HG03108 (cell line): Measurements from ENCODE around the gene MERTK.
"Not testable (repeated sequence)": the region's sequence is repeated elsewhere in the genome, so short reads cannot be mapped to it uniquely, and the experiment has no call there.

Experiments
- ATAC-seq: cut with Tn5 transposase; IDR thresholded peaks from one replicate; pipeline ENCODE4 v1.9.1; 2021; ENCODE audit warnings: moderate library complexity; ENCODE audit not compliant: unreplicated experiment

MERTK gene

DNA sequence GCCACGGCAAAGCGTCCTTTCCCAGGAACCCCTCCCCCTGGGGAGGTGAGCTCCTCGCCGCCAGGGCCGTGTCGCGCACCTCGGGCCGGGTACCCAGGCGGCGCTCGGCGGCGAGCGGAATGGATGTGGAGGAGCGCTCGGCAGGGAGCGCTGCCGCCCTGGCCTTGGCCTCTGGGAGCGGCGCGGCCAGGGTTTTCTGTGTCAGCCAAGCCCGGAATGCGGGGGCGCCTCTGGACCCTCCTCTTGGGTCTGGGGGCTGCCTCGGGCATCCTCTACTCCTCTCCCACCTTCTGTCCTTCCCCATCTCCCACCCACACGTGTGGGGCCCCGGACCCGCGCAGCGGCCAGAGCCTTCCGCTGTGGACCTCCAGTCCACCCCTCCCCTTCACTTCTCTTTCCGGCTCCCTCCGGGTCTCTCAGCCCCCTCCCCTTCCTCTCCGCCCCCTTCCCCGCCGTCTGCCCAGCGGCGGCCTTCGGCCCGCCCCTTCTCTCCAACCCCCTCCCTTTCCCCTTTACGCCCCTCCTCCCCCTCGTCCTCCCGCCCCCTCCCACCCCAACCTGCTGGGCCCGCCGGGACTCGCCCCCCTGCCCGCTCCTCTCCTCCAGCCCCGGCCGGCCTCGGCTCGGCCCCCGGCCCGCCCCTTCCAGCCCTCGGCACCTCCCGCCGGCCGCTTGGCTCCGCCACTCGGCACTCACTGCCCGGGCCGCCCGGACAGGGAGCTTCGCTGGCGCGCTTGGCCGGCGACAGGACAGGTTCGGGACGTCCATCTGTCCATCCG lies at the start of gene MERTK:
Gene MERTK, plus strand, starts transcription at position 684 of the 779 bp plus-strand sequence. CDS start 129 bp downstream, outside the sequence.
- ATAC-seq, result peak; percentile 58

DNA sequence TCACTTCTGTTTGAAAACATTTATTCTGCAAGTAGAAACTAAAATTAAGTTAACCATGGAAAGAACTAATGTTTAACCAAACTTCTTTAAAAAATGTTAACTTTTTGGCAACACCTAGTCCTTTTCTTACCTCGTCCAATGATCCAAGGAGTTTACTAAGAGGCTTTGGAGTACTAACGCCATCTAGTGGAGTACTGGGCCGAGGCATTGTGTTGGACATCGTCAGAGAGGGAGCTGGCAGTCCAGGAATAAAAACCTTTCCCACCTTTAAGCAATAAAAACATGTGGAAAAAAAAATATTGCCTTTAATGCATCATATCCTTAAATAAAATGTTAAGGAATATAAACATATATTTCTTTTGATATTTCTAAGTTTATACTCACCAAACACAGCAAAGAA lies 47.8 kb upstream of the MERTK start:
- not testable (repeated sequence) for ATAC-seq

DNA sequence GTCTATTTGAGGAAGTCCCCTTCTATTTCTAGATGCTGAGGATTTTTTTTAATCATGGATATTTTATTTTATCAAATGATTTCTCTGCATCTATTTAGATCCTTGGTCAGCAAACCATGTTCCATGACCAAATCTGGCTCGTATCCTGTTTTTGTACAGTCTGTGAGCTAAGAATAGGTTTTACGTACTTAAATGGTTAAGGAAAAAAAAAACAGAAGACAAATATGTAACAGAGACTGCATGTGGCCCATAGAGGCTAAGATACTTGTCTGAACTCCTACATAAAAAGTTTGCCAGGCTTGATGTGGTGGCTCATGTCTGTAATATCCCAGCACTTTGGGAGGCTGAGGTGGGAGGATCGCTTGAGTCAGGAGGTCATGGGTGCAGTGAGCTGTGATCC lies 45.9 kb upstream of the MERTK start:
- not testable (repeated sequence) for ATAC-seq

DNA sequence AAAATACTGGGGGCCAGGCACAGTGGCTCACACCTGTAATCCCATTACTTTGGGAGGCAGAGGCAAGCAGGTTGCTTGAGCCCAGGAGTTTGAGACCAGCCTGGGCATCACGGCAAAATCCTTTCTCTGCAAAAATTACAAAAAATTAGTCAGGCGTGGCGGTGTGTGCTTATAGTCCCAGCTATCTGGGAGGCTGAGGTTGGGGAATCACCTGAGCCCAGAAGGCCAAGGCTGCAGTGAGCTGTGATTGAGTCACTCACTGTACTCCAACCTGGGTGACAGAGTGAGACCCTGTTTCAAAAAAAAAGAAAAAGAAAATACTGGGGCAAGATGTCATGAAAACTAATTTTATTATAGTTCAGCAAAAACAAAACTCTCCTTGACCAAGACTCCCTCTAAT lies 38.4 kb upstream of the MERTK start:
- not testable (repeated sequence) for ATAC-seq

DNA sequence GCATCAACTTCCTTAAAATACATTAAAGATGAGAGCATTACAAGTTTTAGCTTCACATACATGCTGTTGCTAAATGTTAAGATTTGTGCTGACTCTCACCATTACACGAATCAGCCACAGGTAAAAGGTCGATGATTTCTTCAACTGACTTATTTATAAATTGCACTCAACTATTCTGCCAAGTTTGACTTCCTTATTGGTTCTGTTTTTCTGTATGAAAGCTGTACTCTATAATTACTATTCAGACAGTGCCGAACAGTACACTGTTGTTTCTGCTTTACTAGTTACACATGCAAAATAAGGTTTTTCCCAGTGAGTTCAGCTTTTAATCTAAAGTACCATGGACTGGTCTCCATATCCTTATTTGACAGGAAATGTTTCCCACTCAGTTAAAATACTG lies 33.3 kb upstream of the MERTK start:
- ATAC-seq, result not testable (repeated sequence)

DNA sequence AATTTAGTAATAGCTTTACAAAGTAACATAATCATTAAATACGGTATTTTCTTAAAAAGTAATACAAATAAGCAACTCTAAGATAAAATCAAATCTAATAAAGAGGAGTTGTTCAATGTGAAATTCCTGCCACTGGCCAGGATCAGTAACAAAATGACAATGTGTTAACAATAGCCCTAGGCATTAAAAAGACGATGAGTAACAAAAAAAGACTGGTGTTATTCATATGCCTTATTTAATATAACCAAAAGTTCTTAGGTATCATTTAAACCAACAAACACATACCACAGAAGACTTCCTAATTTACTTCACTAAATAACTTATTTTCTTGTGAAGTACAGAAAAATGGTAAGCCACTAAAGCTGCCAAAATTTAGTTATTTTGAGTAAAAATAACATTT lies 25.6 kb upstream of the MERTK start:
- not testable (repeated sequence) for ATAC-seq

DNA sequence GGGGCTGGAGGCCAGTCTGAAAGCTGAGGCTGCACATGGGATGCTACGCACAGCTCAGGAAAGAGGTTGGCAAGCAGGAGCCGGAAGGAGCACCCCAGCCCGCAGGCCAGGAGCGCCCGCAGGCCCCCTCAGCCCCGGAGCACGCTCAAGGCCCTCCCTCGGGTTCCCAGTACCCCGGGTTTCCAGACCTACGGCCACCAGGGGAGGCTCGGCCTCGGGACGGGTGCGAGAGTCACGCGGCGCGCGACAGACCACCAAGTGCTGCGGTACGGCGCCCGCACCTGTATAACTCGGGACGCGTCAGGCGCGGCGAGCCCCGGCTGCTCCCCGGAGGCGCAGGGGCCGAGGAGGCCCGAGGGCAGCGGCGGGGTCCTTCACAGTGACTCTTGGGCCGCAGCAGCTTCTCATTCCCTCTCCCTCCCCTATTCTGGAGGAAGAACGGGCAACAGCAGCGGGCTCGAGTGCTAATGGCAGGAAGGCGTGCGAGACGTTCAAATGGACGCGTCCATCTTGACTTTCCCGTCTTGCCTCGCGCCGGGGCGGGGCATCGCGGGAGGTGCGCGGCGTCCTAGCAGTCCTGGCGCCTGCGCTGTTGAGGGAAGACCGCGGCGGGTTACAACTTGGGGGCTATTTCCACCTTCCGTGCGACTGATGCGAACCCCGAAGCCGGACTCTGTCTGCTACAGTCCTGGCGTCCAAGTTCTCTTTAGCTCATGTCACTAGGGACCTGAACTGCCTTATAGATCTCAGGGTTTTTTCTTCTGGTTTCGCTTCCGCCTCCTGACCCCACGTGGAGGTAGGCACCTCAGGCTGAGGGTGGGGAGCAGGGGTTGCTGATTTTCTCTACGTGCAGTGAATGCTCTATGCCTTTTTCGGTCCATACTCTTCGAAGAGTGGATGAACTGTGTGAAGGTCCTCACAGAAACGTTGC lies 14.5 kb upstream of the MERTK start, which contains the start of gene ANAPC1:
Gene ANAPC1, minus strand, starts transcription at position 533 of the 931 bp plus-strand sequence. CDS start 3,368 bp downstream, outside the sequence.
- peak; percentile 86 for ATAC-seq

DNA sequence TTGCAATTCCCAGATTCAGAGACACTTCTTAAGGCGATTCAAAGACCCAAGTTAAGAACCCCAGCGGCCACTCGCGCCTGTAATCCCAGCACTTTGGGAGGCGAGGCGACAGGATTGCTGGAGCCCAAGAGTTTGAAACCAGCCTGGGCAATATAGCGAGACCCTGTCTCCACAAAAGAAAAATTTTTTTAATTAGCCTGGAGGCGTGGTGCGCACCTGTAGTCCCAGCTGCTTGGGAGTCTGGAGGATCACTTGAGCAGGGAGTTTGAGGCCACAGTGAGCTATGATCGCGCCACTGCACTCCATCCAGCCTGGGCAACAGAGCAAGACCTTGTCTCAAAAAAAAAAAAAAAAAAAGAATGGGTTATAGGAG lies 13.8 kb upstream of the MERTK start:
- ATAC-seq, result no peak

DNA sequence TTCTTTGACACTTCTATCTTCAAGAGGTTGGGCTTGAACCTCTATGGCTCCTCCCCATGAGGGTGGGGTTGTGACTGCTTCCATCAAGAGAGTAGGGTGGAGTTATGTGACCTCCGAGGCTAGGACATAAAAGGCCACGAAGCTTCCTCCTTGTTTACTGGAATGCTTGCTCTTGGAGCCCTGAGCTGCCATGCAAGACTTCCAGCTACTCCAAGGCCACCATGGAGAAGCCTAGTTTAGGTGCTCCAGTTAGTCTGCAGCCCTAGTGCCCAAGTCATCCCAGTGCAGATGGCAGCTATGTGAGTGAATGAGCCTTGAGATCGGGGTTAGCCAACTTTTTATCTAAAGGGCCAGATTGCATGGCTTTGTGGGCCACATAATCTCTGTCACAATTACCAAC lies 2.4 kb upstream of the MERTK start:
- ATAC-seq, result no peak

DNA sequence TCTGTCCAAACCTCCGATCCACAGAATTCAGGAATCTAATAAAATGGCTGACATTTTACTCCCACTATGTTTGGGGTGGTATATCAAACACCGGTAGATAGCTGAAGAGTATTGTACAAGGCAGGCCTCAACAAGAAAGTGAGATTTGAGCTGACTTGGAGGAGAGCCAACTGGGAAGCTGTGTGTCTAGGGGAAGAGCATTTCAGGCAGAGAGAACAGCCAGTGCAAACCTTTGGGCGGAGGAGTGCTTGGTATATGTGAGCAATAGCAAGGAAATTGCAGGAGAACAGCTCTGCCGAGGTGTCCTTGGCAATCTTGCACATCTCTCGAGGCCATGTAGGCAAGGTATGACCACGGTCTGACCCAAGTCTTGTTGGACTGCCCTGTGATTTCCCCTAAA lies 1.8 kb upstream of the MERTK start:
- no peak for ATAC-seq

DNA sequence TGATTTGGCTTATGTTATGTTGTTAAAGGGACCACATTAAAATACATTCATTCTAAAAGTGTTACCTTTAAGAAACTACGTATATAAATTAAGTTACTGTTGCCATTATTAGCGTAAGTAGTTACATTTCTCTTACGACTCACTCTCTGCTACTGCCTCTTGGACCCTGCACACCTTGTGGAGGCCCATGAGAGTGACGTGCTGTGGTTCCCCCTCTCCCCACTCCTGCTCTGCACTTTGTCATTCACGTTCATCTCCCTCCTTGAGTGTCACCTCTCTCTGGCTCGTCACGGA lies 830 bp upstream of the MERTK start:
- peak; percentile 9 for ATAC-seq

DNA sequence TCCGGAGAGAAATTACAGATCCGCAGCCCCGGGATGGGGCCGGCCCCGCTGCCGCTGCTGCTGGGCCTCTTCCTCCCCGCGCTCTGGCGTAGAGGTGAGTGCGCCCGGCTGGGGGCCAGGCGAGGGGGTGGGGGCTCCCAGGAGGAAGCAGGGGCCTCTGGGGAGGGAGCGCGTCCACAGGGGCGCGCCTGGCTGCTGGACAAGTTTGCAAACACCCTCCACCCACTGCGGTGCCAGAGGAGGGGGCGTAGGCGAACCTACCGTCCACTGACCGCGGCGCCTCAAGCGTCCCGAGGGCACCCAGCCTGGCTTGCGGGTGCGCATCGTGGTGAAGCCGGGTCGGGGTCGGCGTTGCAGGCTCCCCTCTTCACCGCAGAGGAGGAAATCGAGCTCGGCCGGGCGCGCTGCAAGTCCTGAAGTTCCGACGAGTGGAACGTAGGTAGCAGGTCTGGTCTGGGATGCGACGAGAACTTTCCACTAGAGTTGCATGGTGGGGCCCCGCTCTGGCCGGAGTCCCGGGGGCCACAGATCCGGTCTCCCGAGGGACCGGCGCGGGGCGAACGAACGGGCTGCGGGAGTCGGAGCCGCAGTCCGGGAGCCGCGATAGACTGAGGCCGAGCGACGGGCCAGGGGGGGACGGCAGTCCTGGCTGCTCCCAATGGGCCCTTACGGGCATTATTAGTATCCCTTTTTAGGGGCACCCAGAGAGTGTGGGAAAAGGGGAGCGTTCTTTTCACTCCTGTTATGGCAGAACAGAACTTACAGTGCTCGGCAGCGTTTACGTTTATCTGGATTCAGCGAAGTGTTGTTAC lies 502 bp downstream of the MERTK start:
- no peak for ATAC-seq

DNA sequence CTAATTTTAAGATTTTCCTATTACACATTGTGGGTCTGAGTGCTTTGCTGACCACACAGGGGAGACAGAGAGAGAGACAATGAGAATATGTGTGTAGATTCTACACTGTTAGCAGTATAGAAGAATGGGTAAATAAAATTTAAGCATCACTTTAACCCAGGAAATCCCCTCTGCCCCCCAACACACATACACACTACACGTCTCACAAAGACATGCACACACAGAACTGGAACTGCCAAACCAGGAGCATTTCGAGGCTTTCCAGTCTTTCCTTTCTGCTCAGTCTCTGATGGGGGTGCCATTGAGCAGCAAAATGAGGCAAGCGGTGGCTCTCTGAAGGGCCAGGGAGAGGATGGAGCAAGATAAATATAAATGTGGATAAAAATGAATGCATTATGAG lies 2.5 kb downstream of the MERTK start:
- ATAC-seq, result no peak

DNA sequence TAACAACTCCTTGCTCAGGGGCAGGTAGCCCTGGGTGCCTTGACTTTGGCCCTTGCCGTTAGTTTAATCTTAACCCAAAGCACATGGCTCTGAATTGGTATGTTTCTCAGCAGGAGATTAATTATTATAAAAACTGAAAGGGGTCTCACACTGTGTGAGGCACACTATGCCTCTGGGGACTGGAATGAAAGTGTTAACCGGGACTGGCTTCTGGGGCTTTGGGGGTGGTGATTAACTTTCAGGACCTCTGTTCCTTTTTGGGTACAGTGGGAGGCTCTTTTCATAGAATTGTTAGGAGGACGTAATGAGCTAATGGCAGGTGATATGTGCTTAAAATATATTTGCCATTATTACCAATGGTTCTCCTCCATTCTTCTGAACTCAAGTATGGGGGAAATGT lies 5.1 kb downstream of the MERTK start:
- ATAC-seq, result no peak

DNA sequence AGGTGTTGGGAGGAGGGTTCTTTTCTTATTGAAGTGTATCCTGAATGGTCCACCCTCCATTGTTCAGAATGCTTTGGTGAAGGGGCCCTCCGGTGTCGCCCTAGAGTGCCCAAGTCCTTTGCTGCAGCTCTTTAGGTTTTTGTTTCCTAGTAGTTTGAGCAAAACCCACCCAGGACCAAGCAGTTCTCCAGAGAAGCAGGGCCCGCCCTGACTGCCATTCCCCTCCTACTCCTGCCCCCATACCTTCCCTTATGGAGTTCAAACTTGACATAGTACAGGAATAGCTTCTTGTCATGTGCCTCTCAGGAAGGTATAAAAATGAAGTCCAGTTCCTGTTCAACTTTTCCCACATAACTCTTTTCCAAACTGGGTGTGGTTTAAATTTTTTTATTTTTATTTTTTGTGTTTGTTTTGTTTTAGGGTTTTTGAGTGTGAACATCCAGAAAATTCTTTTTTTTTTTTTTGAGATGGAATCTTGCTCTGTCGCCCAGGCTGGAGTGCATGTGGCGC lies 5.6 kb downstream of the MERTK start:
- ATAC-seq, result no peak

DNA sequence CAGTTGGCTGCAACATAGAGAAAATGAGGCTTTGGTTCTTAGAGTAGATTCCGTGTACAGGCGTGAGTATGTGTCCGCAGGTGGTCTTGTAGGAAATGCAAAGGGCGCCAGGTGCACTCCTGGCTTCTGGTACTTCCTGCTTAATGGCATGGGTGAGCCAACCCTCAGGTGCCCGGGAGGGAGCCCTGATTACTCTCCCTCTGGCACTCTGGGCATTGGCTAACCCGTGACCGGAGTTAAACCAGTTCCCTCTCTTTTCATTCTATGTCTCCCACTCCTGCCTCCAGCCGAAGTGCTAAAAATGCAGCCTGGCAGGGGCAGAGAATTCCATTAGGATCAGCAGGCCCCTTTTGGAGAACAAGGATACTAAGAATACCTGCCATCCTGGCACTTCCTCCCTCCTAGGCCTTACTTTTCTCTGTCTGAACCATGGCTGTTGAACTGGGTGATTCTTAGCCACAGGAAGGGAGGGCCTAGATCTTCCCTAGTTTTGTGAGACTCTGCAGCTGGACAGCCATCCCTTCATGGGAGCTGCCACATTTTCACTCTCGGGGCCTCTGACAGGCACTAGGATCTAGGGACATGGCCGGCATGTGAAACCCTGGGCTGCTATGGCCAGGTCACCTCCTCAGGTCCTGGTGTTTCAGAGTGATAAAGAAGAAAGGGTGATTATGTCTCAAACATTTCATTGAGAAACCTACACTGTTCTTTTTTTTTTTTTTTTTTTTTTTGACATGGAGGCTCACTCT lies 6.5 kb downstream of the MERTK start:
- no peak for ATAC-seq

DNA sequence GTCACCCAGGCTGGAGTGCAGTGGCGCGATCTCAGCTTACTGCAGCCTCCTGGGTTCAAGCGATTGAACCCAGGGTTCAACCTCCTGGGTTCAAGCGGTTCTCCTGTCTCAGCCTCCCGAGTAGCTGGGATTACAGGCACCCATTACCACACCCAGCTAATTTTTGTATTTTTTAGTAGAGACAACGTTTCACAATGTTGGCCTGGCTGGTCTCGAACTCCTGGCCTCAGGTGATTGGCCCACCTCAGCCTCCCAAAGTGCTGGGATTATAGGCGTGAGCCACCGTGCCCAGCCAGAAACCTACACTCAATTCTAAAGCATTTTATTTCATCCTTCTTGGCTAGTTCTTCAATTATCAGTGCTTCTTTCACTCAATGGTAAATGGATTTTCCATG lies 7.1 kb downstream of the MERTK start:
- ATAC-seq, result not testable (repeated sequence)

DNA sequence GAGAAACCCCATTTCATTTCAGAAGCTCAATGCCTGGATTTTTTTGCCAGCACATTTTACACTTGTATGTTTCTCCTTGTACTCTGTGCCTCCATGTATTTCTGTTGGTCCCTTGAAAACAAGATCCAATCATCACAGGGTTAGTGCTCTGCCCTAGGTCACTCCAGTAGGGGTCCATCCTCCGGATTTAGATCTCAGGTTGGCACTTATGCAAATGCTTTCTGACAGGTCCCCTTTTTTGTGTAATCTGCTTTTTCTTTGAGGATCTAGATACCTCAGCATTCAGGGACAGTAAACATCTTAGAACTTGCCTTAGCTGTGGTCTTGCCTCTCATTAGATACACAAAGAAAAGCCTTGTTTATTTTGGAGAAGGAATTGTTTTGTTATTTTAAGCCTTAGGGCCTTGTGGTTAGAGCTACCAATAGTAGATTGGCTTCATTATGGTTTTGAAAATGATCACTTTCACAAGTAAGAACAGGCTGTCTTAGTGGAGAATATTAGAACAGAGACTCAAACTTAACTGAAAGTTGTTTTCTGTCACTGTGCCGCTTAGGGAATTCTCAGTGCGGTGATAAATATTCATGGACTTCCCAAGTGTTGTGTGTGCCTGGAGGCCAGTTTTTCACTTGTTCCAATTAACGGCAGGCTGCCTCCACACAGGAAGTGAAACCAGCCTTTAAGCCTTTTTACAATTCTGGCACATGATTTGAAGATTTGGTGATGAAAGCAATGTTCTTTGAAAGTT lies 7.8 kb downstream of the MERTK start:
- ATAC-seq, result no peak

DNA sequence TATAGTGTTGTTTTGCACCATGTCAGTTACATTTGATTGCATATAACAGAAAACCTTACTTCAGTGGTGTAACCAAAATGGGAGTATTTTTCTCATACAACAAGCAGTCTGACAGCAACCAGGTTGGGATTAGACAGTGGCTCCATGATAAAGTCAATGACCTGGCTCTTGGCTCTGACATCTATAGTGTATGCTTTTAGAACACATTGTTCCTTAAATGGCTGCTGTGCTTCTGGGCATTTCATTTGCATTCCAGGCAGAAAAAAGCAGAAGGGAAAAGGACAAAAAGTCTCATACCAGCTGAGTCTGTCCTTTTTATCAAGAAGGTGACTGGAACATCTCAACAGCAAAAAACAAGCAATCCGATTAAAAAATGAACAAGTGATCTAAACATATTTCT lies 10.2 kb downstream of the MERTK start:
- no peak for ATAC-seq

DNA sequence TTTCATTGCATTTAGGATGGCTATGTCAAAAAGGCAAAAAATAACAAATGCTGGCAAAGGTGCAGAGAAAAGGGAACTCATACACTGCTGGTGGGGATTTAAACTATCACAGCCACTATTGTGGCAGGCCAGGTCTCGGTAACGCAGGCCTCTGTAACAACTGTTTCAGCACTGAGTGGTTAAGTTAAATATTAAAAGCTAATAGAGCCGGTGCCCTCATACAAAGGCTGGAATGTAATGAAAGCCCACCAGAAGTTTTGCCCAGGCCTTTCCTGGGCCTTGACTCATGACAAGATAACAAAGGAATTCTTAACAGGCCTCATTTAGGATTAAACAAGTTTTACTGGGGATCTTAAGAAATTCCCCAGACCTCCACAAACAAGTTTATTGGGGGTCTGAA lies 10.7 kb downstream of the MERTK start:
- ATAC-seq, result no peak
